Superior temporal gyrus (tissue), 1 donor: Measurements from ENCODE around the gene EIF3A.

Experiments
- DNase-seq: peaks from one replicate; pipeline ENCODE4 v3.0.0-alpha.2; 2016; ENCODE audit errors: extremely low spot score

The EIF3A gene

GRCh38 chr10:119005362-119006043 is 75.1 kb downstream of the EIF3A start:
- DNase-seq, result no peak

DNA sequence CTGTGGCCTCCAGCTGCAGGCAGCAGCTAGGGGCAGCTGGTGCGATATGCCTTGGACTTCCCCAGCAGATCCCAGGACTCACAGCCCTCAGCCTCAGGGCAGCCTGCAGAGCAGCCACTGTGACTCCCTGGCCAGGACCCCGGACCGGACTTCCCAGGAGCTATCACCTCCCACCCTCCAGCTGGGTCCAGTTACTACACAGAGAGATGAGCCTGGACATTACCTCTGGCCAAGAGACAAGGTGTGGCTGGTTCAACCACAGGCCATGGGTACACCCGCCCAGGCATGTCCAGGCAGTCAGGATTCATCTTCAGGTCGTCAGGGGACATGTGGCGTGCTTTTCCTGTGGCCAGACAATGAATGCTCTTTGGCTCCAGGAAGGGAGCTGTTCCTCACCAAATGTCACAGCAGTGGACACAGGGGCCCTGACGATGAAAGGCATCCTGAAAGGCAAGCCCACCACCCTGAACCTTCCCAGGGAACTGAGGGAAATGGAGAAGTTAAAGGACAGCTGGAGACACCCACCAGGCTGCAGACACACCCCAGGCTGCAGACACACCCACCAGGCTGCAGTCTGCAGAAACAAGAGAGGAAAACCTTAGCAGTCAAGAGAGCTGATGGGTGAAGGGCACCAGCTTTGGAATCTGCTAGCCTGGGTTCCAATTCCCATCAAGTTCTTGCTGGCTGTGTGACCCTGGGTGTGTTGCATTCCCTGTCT is 76.9 kb downstream of the EIF3A start:
- no peak for DNase-seq

- DNase-seq, result no peak
These were observed 78.7 kb downstream of the EIF3A start for GRCh38 chr10:119001717-119002500.

GRCh38 chr10:118998183-118998582 is 82.4 kb downstream of the EIF3A start:
- no peak for DNase-seq

GRCh38 chr10:118997379-118997778 is 83.2 kb downstream of the EIF3A start:
- DNase-seq, result no peak

- DNase-seq, result no peak
These were observed 84.9 kb downstream of the EIF3A start for GRCh38 chr10:118995739-118996138.

DNA sequence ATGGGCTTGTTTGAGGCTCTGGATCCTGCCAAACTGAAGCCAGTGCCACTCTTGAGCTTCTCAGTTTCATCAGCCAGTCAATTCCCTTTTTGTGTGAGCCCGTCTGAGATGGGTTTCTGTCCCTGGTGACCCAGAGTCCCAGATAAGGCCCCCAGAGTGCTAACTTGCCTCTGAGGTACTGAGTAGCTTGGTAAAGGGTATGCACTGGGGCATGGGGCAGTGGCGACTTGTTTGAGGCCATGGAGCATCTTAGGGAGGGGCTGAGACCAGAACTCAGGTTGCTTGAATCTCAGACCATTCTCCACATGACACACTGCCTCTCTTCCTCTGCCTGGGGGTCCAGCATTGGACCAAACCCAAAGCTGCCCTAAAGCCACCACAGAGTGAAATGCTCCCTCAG is 86.3 kb downstream of the EIF3A start:
- no peak for DNase-seq

DNA sequence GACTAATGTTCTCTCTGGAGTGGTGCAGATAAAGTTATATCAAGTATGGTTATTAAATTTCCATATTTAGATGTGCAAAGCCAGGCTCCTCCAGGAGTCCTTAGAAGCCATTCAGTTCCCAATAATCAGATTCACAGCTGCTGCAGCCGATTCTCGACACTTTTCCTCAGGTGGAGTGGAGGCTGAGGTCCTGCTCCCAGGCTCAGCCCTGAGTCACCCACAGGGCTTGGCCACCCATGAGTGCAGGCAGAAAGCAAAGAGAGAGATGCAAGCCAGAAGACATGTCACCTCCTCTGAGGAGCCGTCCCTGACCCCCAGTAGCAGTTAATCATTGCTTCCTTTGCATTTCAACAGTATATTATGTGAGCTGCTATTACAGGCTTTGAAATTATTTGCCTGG is 87.4 kb downstream of the EIF3A start:
- no peak for DNase-seq

GRCh38 chr10:118992496-118992895 is 88.1 kb downstream of the EIF3A start:
- DNase-seq, result no peak

DNA sequence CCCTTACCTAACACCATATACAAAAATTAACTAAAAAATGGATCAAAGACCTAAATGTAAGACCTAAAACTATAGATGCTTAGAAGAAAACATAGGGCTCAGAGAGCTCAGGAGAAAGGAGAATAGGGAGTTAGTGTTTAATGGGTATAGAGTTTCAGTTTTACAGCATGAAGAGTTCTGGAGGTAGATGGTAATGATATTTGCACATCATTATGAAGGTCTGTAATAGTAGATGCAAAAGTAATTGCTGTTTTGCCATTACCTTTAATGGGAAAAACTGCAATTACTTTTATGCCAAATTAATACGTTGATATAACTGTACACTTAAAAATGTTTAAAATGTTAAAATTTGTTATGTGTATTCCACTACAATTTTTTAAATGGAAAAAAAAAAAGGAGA is 90.3 kb downstream of the EIF3A start:
- DNase-seq, result no peak

DNA sequence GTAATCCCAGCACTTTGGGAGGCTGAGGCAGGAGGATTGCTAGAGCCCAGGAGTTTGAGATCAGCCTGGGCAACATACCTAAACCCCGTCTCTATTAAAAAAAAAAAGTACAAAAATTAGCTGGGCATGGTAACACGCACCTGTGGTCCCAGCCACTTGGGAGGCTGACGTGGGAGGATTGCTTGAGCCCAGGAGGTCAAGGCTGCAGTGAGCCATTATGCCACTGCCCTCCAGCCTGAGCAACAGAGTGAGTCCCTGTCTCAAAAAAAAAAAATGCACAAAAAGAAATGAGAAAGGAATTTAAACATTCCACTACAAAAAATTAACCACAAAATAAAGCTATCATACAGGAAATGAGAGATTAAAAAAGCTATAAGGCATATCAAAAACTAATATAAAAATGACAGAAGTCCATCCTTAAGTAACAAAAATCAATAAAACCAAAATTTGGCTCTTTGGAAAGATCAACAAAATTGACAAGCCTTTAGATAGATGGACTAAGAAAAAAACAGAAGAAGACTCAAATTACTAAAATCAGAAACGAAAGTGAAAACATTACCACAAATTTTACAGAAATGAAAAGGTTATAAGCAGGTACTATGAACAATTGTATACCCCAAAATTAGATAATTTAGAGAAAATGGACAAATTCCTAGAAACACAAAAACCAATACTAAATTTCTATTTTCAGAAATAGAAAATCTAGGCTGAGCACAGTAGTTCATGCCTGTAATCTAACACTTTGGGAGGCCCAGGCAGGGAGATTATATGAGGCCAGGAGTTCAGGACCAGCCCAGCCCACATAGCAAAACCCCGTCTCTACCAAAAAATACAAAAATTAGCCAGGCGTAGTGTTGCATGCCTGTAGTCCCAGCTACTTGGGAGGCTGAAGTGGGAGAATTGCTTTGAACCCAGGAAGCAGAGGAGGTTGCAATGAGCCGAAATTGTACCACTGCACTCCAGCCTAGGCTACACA is 93.5 kb downstream of the EIF3A start:
- no peak for DNase-seq

GRCh38 chr10:118985576-118985975 is 95.0 kb downstream of the EIF3A start:
- no peak for DNase-seq
